K562 (cell line): ENCODE data around the gene NDUFAF8. TPM values are rescaled to one million over a fixed set of nuclear protein-coding genes. Genes with fewer than 3 reads are reported as not detected.

Source experiments
- ATAC-seq: fragments of 200-7000 bp; cut with Tn5 transposase; 3 replicates; pipeline ENCODE4 v1.9.1; 2020; ENCODE audit warnings: moderate library complexity
- BruUV-seq: library from RNA; stranded (reverse); fragments of 400-500 nt; replicated peaks from 2 replicates; lab custom pipeline; 2021; lab: Mats Ljungman, UMichigan
- CTCF ChIA-PET: fragments of 300-600 bp; formaldehyde crosslinking; extraction: SDS; loops from one replicate; lab custom pipeline; 2021; ENCODE audit warnings: low intra/inter-chr PET ratio; lab: Yijun Ruan, JAX
- POLR2A ChIA-PET: fragments of 300-600, 350-650 bp; sonication (Branson Sonifier 250); formaldehyde crosslinking; extraction: SDS; loops from one replicate; lab custom pipeline; 2021; ENCODE audit warnings: antibody characterized with exemption, inconsistent platforms; lab: Yijun Ruan, JAX
- DNase-seq, 4 experiments: peaks; one replicate each; pipeline versions ENCODE4 v3.0.0 to v3.0.0-alpha.2; 2011 to 2018; ENCODE audit warnings: low spot score in 3 of 4, mixed read lengths in 3 of 4; ENCODE audit errors: extremely low read depth in 1 of 4
- FAIRE-seq: peaks from 2 replicates; lab custom pipeline; 2011; peaks lifted over from hg19 to GRCh38; lab: Jason Lieb, UNC
- H2AFZ ChIP-seq: 2 replicates; pipeline ENCODE4 v1.6.0; 2011; ENCODE audit warnings: low read depth, low read length, control low read depth, inconsistent platforms
- H3K27ac ChIP-seq: fragments of 200-600 bp; 3 replicates; pipeline ENCODE4 v1.8.0; 2011; ENCODE audit warnings: low read depth, mild to moderate bottlenecking, control low read depth, inconsistent platforms, low read length, moderate library complexity, mixed read lengths; ENCODE audit errors: extremely low read depth
- H3K27me3 ChIP-seq, 2 experiments: fragments of 300-600 bp in 1 of 2; 2 replicates in 1 of 2; 3 replicates in 1 of 2; pipeline versions ENCODE4 v1.6.0 to v1.8.0; 2011; ENCODE audit warnings: inconsistent platforms in 2 of 2, low read length in 2 of 2, mild to moderate bottlenecking in 1 of 2, mixed read lengths in 1 of 2, moderate library complexity in 1 of 2; ENCODE audit not compliant: control insufficient read depth in 2 of 2, insufficient read depth in 2 of 2
- H3K36me3 ChIP-seq: fragments of 300-600 bp; 3 replicates; pipeline ENCODE4 v1.8.0; 2011; ENCODE audit warnings: mild to moderate bottlenecking, low read length, inconsistent platforms; ENCODE audit not compliant: control insufficient read depth, insufficient read depth
- H3K4me1 ChIP-seq, 2 experiments: fragments of 200-600 bp in 1 of 2; replicated peaks in 1 of 2; 2 replicates in 1 of 2; 3 replicates in 1 of 2; pipeline versions ENCODE4 v1.5.1 to v1.8.0; 2011; ENCODE audit warnings: inconsistent platforms in 2 of 2, low read length in 2 of 2, mild to moderate bottlenecking in 1 of 2, mixed read lengths in 1 of 2, moderate library complexity in 1 of 2; ENCODE audit not compliant: control insufficient read depth in 2 of 2, insufficient read depth in 2 of 2
- H3K4me2 ChIP-seq: 2 replicates; pipeline ENCODE4 v1.6.1; 2011; ENCODE audit warnings: low read length, control low read depth, inconsistent platforms, mixed read lengths; ENCODE audit not compliant: insufficient read depth
- H3K4me3 ChIP-seq: fragments of 200-600 bp; sonication (generic), shearing (Covaris generic); 2 replicates; pipeline ENCODE4 v1.5.1; 2016; ENCODE audit warnings: control low read depth, inconsistent platforms
- H3K79me2 ChIP-seq: fragments of 200-600 bp; 3 replicates; pipeline ENCODE4 v1.8.0; 2011; ENCODE audit warnings: low read length, inconsistent platforms; ENCODE audit not compliant: control insufficient read depth, insufficient read depth
- H3K9ac ChIP-seq, 2 experiments: 2 replicates each; pipeline versions ENCODE4 v1.6.0 to v1.6.1; 2011; ENCODE audit warnings: low read depth in 2 of 2, low read length in 2 of 2, control low read depth in 1 of 2, inconsistent platforms in 1 of 2, mild to moderate bottlenecking in 1 of 2, mixed read lengths in 1 of 2; ENCODE audit not compliant: insufficient read depth in 1 of 2
- H3K9me1 ChIP-seq: one replicate; pipeline ENCODE4 v1.6.0; 2011; ENCODE audit warnings: inconsistent platforms, mild to moderate bottlenecking, low read length, moderate library complexity; ENCODE audit not compliant: control insufficient read depth, insufficient read depth
- H3K9me3 ChIP-seq: replicated peaks from 2 replicates; pipeline ENCODE4 v1.5.1; 2011; ENCODE audit warnings: low read depth, low read length, inconsistent platforms; ENCODE audit not compliant: control insufficient read depth, insufficient read depth
- H4K20me1 ChIP-seq: replicated peaks from 2 replicates; pipeline ENCODE4 v1.6.1; 2011; ENCODE audit warnings: low read length, inconsistent platforms, mixed read lengths; ENCODE audit not compliant: control insufficient read depth, insufficient read depth
- EP400 ChIP-seq: fragments of 450-650 bp; IDR thresholded peaks from 2 replicates; pipeline ENCODE4 v1.6.1; 2017; ENCODE audit warnings: antibody characterized with exemption, mild to moderate bottlenecking, moderate library complexity
- PPARD ChIP-seq: fragments of 250-450 bp; sonication (Bioruptor Pico); IDR thresholded peaks from 2 replicates; pipeline ENCODE4 v1.8.0; 2022; ENCODE audit warnings: inconsistent platforms, mild to moderate bottlenecking, moderate library complexity
- RAD21 ChIP-seq, 2 experiments: fragments of 250-450 bp in 1 of 2; fragments of 450-650 bp in 1 of 2; sonication (Bioruptor Pico) in 1 of 2; formaldehyde crosslinking in 1 of 2; IDR thresholded peaks in 1 of 2; conservative IDR thresholded peaks in 1 of 2; 2 replicates each; pipeline versions ENCODE4 v1.4.0 to v1.8.0; 2020 to 2022; ENCODE audit warnings: mild to moderate bottlenecking in 2 of 2, moderate library complexity in 1 of 2
- RBM34 ChIP-seq: fragments of 200-400 bp; formaldehyde crosslinking; IDR thresholded peaks from 2 replicates; pipeline ENCODE4 v1.6.1; 2018; ENCODE audit warnings: low read length, borderline replicate concordance; ENCODE audit not compliant: insufficient read depth
- TBP ChIP-seq: optimal IDR thresholded peaks from 2 replicates; pipeline ENCODE3; 2011; ENCODE audit warnings: low read depth, low read length, improper control_type of control experiment
- THRA ChIP-seq: fragments of 450-650 bp; IDR thresholded peaks from 2 replicates; pipeline ENCODE4 v1.6.1; 2017; ENCODE audit warnings: mild to moderate bottlenecking, moderate library complexity
- ZNF717 ChIP-seq: fragments of 250-450 bp; sonication (Bioruptor Pico); IDR thresholded peaks from 2 replicates; pipeline ENCODE4 v1.5.0; 2021
- WGBS: fragments of 100-300 bp; shearing (Covaris generic); methylation state at CpG from one replicate; pipeline ENCODE4 v1.1.6; 2016; ENCODE audit warnings: low coverage, mixed read lengths; ENCODE audit not compliant: insufficient coverage; ENCODE audit errors: missing lambda C conversion rate; 5-methylcytosine and 5-hydroxymethylcytosine counted together
- in situ Hi-C: fragments of 300-500 bp; cut with MboI; formaldehyde crosslinking; loops from 4 replicates; pipeline ENCODE4 v1.15.0; 2018; ENCODE audit warnings: inconsistent platforms, mixed read lengths
- intact Hi-C: fragments of 100-400 bp; cut with micrococcal nuclease; formaldehyde crosslinking; loops from 2 replicates; pipeline ENCODE4 v1.14.2; 2022
- polyA plus RNA-seq, 8 experiments: library from polyadenylated mRNA; depleted of rRNA in 4 of 8; stranded (reverse) in 5 of 8; unstranded in 3 of 8; fragments of >200 nt; fragmentation: Nextera tagmentation in 2 of 8; fragmentation: Illumina TruSeq in 1 of 8; extraction: Ambion mirVana in 2 of 8; extraction: Trizol in 1 of 8; gene quantifications; 2 replicates each; pipeline versions ENCODE4 v1.2.1 to v1.2.3, GENCODE V29; 2011 to 2014; ENCODE audit warnings: inconsistent platforms in 1 of 8, missing spikeins in 1 of 8
- total RNA-seq, 7 experiments: library from RNA; depleted of rRNA in 6 of 7; stranded (reverse); fragments of >200 nt in 6 of 7; fragmentation: Illumina TruSeq in 2 of 7; extraction: Trizol in 2 of 7; gene quantifications; 2 replicates each; pipeline versions ENCODE4 v1.2.1 to v1.2.3, GENCODE V29; 2011 to 2021; ENCODE audit warnings: low replicate concordance in 1 of 7

The NDUFAF8 gene
- total and polyA plus RNA-seq, 9 of the 15 experiments (the other 6 are each of a cell fraction or from before 2014, with no cell fraction given) = 13.5 to 144 (median 90.0) TPM

- no peak for TF ChIP-seq ZNF717 (CRISPR knock-in tag)
Measured at GRCh38 chr17:81261096-81261495, 22.0 kb downstream of the NDUFAF8 start (continued).

GRCh38 chr17:81261582-81262336 lies 22.6 kb downstream of the NDUFAF8 start:
- ChIA-PET POLR2A (interaction anchor here (0.6 kb wide), 1 partner anchor 88 kb away, joined by 3 read pairs; no protein-coding TSS in a partner anchor), CTCF (no interaction called here)
- Histone ChIP-seq H3K9me3 (no peaks in the 10 kb centered on the region), H3K9ac (peak overlapping the region in 1 of 2 experiments; percentile 14; a peak in 1 of 4 replicates), H4K20me1 (no peaks in the 10 kb centered on the region; the same call in 1 of the 2 replicates), H3K27me3 (no peaks in the 10 kb centered on the region), H3K4me3 (no peak overlapping the region), H3K79me2 (no peaks in the 10 kb centered on the region), H3K4me1 (peaks cover 0 to 39% of the 10 kb centered on the region in 2 experiments; a peak in 2 of 5 replicates), H3K4me2 (no peak overlapping the region), H3K9me1 (no peaks in the 10 kb centered on the region), H2AFZ (no peak overlapping the region), H3K36me3 (peaks cover 72% of the 10 kb centered on the region; the same call in 2 of the 3 replicates), H3K27ac (no peak overlapping the region)
- BruUV-seq = no TSS peak
- FAIRE-seq (no peak), ATAC-seq (no peak), DNase-seq (no peak)
- intact Hi-C loops = no loop called here
- 91% methylated on average over 24 of the region's 36 CpGs for WGBS
- in situ Hi-C loops = no loop called here
- TF ChIP-seq PPARD (CRISPR knock-in tag) (no peak), RAD21 (CRISPR knock-in tag; conservative IDR thresholded peaks at IDR 0.05 in 1 of 2, IDR thresholded peaks at IDR 0.05 in 1 of 2) (no peak), RBM34 (no peak), THRA (no peak), TBP (no peak), EP400 (no peak)
